HG02884 (cell line): ENCODE results near the gene DFFB.
"Not testable (repeated sequence)": the region's sequence is repeated elsewhere in the genome, so short reads cannot be mapped to it uniquely, and the experiment has no call there.

Experiments used
- ATAC-seq: cut with Tn5 transposase; IDR thresholded peaks from one replicate; pipeline ENCODE4 v1.9.1; 2021; ENCODE audit warnings: mild to moderate bottlenecking, moderate library complexity; ENCODE audit not compliant: unreplicated experiment

Gene DFFB, protein sequence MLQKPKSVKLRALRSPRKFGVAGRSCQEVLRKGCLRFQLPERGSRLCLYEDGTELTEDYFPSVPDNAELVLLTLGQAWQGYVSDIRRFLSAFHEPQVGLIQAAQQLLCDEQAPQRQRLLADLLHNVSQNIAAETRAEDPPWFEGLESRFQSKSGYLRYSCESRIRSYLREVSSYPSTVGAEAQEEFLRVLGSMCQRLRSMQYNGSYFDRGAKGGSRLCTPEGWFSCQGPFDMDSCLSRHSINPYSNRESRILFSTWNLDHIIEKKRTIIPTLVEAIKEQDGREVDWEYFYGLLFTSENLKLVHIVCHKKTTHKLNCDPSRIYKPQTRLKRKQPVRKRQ

DNA sequence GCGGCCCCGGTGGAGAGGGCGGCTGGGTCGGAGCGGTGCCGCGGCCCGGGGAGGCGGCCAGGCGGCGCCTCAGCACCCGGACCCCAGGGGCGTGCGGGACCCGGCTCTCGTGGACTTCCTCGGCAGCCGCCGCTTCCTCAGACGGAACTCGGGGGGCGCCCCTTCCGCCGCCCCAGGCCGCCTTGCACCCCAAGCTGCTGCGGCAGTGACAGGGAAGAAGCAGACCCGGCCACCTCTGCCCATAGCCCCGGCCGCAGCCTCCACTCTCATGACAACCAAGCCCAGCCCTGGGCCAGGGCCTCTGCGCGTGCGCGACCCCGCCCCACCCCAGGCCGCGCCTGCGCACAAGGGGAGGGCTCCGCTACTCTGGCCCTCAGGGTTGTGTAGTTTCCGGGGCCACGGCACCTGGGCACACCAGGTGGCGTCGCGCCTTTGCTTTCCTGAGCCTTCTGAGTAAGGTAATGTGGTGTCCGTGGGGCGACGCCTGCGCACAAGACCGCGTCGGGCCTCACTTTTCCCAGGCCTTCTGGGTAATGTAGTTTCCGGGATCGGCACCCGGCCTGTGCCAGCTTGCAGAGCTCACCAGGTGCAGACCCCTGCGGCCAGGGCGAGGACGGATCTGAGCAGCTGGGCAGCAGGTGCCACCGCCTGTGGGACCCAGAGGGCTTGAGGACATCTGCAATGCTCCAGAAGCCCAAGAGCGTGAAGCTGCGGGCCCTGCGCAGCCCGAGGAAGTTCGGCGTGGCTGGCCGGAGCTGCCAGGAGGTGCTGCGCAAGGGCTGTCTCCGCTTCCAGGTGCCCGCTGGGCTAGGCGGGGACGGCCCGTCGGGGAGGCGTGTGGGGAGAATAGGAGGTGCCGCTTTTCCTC is at the start of gene DFFB, which contains the start of gene CEP104:
DFFB (plus strand) TSS at position 554 of the 868 bp plus-strand sequence; CDS start at position 682, 128 bp downstream.
CEP104 (minus strand) TSS at position 289 of the 868 bp plus-strand sequence. CDS start 4,804 bp downstream, outside the sequence.
- ATAC-seq = peak; percentile 87

DNA sequence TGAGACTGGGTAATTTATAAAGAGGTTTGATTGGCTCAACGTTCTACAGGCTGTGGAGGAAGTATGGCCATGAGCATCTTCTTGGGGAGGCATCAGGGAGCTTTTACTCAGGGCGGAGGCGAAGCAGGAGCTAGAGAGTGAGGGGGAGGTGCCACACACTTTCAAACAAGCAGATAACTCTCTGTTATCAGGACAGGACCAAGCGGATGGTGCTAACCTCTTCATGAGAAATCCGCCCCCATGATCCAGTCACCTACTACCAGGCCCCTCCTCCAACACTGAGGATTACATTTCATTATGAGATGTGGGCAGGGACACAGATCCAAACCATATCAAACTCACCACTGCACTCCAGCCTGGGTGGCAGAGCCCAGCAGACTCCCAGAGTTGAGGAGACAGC is 49.5 kb upstream of the DFFB start:
- ATAC-seq = no peak

DNA sequence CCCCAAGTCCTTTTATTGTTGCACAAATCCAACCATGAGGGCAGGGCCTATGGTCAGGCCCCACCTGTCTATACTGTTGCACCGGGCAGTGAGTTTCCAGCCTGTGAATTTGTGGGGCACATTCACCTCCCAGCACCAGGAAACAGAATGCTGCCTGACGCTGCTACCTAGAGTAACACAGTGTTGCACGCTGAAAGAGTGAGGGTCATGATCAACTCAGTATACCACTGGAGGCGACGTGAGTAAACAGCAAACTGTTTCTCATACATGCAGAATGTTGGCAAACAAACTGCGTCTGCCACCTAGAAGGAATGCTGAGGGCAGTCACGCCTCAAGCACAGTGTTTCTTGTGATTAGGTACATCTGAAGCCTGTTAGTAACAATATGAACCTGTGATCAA is 47.6 kb upstream of the DFFB start:
- ATAC-seq = no peak

DNA sequence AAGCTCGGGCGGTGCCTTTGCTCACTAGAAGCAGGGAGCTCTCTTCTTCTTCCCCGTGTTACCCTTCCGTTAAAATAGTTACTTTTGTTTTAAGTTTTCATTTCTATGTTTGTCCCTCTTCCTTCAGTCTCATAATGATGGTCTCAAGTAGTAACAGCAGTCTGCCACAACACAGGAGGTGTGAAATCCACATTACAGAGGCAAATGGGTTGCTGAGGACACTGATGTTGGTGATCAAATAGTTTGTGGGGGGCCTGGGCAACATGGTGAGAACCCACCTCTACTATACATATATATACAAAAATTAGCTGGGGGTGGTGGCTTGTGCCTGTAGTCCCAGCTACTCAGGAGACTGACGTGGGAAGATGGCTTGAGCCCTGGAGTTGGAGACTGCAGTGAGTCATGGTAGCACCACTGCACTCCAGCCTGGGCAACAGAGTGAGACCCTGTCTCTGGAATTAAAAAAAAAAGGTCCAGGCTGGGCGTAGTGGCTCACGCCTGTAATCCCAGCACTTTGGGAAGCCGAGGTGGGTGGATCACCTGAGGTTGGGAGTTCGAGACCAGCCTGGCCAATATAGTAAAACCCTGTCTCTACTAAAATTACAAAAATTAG is 47.0 kb upstream of the DFFB start:
- ATAC-seq = not testable (repeated sequence)

DNA sequence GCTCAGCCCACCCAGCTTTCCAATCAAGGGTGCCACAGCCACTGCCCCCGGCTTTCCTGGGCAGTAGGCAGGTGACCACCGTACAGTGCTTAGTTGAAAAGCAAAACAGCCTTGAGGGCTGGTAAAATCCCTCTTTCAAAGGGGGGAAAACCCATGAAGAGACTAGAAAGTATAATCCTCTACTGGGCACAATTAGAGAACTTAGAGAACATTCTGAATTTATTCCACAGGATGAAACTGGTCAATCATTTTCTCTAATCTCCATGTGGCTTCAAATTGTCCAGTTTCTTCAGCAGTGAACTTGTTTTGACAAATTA is 45.7 kb upstream of the DFFB start:
- no peak for ATAC-seq

DNA sequence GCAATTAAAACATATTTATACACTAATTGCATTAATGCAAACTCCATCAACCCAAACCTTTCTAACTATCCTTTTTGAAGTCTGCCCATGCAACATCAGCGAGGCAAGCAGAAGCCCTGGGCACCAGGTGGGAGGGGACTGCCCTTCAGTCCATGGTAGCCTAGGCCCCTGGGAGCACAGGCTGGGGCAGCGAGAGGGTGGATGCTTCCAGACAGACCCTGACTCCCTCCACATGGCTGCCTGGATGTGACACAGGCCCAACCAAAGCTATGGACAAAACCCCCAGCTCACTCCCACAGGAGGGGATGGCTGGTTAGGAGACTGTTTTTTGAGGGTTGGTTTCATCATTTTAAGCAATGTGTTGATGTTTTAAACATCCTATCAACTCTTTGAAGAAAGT is 43.2 kb upstream of the DFFB start:
- ATAC-seq = no peak

DNA sequence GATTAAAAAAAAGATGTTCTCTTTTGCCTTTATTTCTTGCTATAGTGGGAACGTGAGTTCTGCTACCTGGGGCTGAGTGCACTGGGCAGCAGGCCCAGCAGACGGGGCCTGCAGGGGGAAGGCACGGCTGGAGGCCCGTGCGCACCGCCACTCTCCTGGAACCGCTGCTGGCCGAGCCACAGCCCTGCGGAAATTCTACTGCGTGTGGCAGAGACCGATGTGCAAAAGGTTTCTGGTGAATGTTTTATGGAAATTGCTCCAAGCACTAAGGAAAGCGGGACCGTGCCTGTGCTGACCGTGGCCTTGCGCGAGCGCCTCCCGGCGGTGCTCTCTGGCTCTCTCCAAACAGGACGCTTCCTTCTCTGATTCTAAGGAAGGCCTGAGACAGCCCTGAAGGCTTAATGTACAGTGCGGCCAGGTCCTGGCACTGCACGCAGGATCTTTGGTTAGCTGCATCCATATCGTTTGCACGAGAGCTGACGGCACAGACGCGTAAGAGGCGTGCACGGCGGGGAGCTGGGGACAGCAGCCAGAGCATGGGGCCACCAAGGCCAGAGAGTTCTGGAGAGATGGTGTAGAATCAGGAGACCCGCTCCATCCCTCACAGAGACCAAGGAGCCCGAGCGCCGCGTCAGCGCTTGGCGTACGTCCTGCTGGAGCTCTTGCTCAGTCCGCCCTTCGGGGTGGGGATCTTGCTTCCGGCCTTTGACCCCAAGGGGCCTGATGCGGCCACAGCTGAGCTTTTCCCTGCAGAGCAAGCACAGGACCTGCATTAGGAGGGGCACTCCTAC is 42.3 kb upstream of the DFFB start:
- ATAC-seq = no peak

DNA sequence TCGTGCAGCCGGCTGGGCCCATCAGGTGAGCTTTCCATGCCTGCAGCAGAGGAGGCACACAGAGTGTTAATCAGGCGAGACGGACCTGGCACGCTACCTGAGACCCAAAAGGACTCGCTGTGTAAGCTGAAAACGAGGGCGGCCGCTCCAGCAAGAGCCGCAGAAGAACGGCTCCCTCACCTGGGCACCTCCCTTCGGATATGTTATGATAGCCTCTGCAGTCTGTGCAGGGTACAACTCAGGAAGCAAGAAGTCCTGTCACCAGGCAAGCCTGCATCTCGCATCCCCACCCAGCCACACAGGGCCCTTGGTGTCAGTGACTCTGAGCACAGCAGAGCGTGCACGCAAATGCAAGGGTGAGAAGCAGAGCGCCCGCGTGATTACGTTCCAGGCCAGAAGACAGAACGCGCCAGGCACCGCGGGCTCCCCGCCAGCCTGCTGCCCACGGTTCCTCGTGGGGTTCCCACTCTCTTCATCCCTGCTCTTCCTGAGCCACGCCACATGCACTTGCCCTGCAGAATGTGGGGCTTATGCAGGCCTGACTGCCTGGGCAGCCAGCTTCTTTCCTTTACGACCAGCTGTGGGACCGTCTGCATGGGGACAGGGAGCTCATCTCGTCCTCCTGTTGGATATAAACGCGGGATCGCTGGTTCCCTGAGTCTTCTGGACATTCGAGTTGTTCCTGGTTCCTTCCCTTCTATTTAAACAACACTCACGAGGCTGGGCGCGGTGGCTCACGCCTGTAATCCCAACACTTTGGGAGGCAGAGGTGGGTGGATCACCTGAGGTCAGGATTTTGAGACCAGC is 40.7 kb upstream of the DFFB start:
- no peak for ATAC-seq

DNA sequence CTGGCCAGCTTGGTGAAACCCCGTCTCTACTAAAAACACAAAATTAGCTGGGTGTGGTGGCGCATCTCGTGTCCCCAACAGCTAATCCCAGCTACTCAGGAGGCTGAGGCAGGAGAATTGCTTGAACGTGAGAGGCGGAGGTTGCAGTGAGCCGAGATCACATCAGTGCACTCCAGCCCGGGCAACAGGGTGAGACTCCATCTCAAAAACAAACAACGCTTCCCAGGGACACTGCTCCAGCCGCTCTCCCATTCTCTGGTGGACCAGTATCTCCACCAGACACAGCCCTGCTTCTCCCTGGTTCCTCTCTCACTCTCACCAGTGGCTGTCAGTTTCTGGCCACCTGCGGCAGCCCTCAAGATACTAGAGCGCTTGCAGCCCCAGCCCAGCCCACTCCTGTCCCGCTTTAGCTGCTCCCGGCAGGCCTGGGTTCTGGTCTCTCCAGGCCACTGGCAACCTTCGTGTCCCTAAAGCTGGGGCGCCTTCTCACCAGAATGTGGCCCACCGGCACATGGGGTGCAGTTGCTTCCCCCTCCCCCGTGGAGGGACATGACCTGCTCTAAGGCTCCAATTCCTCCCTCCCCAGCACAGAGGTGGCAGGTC is 40.0 kb upstream of the DFFB start:
- ATAC-seq = no peak

DNA sequence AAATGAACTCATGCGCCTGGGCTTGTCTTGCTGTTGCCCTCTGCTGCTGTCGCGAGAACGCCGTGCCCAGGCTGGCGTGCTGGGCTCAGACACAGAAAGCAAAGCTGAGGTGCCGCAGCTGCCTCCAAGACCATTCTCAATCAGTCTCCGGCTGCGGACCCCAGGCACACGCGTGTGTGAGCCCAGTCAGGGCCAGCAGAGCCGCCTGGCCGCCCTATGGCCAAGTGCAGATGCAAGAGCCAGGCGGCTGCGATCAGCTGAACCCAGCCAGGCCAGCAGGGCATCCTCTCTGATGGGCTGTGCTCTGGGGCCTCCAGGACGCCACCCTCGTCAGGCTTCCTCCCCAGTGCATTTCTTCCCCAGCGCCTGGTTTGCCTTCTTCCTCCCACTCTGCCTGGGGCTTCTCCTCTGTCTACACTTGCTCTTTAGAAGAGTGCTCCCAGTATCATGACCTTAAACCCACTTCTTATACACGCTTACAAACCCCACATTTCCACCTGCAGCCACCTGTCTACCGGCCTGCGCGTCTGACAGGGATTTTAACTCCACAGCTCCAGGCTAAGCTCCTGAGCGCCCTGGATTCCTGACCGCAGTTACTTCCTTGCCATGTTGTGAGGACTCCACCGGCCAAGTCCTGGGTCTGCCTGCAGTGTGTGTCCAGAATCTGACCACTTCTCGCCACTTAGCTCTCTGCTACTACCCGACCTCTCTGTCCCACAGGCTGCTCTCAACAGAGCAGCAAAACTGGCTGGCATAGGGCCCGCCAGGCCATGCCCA is 39.3 kb upstream of the DFFB start:
- ATAC-seq = no peak

DNA sequence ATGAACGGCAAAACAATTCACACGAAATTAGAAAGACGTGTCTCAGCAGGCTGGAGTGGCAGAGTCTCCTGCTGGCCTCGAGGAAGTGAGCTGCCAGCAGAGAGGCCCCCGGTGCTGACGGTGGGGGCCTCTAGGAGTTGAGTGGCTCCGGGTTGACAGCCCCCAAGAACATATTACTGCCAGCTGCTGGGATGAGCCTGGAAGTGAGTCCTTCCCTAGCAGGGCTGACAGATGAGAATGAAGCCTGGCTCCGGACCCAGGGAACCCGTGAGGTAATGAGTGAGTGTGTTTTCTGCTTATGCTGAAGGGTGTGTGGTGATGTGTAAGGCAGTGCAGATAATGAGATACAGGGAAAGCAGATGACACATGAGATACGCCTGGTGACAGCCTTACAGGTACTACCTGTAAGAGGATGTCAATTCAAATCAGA is 37.5 kb upstream of the DFFB start:
- ATAC-seq = no peak

DNA sequence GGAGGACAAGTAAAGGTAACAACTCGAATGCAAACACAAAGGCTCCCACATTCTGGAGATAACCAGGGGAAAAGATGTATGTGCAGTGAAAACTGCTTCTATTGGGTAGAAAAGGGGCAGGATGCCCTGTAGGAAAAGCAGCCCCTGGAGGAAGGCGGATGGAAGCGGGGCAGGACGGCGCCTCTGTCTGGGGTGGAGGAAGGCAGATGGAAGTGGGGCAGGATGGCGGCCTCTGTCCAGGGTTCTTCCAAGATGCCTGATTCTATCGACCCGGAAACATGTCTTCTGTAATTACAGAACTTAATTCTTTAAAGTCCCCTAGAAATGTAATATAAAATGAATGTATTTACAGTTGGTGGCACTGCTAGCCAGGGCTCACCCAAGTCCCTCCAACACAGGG is 37.0 kb upstream of the DFFB start:
- ATAC-seq = no peak

DNA sequence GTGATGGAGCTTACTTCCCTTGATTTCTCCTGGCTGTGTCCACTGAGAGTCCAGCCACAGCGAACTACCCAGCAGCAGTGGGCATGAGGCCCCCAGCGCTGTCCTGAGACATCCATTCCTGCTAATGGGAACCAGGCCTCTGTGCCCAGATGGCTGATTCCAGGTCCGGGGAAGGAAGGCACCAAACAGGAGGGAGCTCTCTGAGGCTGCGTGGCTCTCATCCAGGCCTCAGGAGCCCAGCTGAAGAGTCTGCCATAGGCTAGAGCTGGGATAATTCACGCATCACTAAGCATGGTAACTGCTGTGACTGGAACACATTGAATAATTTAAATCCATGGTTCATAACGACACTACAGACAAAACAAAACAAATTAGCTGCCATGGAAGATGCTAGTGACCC is 36.3 kb upstream of the DFFB start:
- no peak for ATAC-seq

DNA sequence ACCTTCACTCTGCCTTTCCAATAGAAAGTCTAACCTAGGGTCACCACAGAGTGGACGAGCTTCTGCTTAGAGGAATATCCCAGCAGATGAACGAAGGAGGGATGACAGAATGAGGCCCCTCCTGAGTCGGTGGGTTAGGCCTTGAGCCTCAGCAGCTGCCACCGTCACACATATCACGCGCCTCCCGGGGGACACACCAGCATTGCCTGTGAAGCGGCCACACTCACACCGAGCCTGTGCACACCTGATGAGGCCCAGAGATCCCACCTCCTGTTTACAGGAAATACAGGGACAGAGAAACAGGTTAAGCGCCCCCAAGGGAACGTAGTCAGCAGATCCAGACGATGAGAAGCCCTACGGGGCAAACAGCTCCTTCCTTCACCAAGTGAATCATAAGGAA is 35.8 kb upstream of the DFFB start:
- no peak for ATAC-seq

DNA sequence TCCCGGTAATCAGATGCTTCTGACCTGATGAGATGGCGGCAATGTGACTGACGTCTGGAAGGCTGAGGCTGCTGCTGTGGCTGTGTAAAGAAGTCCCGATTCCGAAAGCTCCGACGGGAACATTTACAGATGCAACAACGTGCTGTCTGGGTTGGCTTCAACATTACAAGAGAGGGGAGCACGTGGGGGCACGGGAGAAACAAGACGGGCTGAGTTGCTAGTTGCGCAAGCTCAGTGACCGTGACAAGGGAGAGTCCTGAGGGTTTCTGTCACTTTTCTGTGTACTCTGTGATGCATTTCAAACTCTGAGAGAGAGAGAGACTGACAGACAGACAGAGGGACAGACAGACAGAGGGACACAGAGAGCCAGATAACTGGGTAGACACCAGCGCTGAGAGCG is 35.4 kb upstream of the DFFB start:
- ATAC-seq = no peak

DNA sequence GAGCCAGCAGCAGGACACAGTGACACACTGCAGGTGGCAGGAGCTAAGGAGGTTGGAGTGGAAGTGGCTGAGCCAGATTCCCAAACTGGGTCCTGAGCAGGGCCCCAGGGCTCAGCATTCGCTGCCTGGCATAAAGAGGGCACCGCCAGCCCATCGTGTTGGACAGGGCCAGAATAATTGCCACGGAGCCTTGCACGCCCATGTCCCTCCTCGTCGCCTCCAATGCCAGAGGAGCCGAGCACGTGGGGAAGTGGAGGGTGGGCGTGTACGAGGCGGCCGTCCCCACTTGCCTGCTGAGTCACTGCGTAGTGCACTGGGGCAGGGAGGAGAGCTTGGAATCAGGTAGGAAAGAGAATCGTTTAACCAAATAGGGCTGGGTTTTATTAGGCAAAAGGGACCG is 34.9 kb upstream of the DFFB start:
- ATAC-seq = no peak

DNA sequence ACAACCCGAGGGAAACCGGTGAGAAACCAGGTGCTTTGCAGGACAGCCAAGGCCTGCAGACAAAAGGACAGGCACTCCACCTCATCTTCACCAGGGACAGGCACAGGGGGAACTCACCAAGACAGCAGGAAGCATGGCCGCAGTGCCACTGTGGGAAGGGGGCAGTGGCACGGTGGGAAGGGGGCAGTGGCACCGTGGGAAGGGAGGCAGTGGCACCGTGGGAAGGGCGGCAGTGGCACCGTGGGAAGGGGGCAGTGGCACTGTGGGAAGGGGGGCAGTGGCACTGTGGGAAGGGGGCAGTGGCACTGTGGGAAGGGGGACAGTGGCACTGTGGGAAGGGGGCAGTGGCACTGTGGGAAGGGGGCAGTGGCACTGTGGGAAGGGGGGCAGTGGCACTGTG is 32.6 kb upstream of the DFFB start:
- ATAC-seq = no peak

DNA sequence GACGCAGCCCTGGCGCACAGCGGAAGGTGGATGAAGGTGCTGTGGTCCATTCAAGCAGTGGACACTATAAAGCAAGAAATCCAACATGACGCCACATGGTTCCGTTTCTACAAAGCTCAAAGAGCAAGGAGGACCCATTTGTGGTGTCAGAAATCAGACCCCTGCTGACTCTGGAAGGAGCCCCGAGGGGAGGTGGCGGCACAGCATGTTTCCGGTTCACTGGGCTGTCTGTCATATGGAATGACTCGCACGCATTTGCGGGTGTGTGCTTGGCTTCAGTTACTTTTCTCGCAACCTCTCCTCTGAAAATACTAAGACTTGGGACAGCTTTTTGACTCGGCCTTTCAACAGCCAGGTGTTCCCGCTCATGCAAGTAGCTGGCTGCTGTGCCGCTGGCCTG is 31.9 kb upstream of the DFFB start:
- ATAC-seq = no peak

DNA sequence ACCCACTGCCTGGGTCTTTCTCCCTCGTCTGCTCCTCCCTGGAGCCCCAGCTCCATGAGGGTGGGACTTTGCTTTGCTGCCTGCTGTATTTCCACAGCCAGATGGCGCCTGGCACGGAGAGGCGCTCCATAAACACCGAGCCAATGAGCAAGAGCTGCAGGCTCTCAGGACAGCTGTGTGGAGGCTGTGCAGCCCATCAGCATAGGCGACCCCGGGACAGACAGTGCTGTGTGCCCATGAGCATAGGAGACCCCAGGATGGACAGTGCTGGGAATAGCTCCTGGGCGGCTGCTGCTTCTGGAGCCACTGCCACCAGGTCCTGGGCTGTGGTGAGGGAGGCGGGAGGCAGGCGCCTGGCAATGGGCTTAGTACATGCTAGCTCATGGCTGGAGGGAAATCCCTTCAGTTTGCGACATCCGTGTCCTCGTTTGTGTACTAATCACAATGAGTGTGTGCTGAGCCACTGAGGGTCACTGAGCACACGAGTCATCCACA is 29.4 kb upstream of the DFFB start:
- no peak for ATAC-seq
